GF-D8 (cell line): ENCODE measurements around the gene HNRNPD.
"Not testable (repeated sequence)": the region's sequence is repeated elsewhere in the genome, so short reads cannot be mapped to it uniquely, and the experiment has no call there.

Source experiments
- DNase-seq: peaks from one replicate; lab custom pipeline; 2025; lab: John Stamatoyannopoulos, UW

Gene HNRNPD

DNA sequence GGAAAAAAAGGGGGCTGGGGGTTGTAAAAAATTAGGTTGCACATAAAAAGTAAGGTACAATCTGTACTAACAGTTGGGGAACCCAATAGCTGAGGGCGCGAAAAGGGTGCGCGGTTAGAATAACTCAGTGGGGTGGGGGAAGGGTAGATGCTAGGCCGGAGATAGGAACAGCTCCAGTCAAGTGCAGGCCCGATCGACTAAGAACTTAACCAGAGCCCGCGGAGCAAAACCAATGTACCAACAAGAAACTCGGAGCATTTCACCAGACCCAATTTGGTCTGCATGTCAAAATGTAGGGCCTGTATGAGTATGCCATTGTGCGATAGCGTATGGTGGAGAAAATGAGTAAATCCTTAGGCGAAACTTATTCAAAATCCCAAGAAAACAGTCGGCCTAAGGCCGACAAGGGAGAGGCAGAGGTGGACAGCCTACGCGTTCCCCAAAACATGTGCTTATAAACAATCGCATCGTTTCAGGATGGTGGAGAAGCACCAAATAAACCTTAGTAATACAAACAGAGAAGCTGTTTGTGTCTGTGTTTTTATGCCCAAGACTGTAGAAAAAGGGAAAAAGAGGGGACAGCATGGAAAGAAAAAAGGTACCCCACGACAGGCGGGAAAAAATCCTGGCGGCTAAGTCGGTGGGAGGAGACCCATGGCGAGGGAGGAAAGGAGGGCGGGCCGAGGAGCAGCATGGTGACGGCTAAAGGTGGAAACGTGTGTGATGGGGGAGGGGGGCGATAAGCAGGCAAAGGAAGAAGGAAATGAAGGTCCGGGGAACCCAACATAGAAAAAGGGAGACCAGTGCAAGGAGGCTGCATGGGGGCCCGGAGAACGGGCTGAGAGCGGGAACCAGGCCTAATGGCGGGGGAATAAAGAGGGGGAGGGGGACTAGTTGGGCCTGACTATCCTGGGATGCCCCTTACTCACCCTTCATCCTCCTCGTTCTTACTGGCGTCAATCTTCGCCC, 990 bp downstream of the HNRNPD start:
- DNase-seq: peak; percentile 59

DNA sequence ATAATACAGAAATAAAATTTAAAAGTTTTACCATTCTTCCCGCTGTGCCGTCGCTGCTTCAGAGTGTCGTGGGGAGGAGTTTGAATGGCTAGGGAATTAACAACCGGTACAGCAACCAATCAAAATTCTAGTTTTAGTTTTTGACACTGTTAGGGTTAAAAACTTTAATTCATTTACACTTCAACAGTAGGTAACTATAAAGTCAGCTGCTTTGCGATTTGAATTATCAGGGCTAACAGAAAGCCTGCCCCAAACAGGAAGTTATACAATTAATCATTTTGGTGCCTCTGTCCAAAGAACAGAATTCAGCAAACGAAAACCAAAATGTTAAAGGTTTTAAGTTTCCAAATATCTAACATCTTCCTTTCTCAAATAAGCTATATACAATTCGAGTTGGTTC, 2.3 kb downstream of the HNRNPD start:
- no peak for DNase-seq

DNA sequence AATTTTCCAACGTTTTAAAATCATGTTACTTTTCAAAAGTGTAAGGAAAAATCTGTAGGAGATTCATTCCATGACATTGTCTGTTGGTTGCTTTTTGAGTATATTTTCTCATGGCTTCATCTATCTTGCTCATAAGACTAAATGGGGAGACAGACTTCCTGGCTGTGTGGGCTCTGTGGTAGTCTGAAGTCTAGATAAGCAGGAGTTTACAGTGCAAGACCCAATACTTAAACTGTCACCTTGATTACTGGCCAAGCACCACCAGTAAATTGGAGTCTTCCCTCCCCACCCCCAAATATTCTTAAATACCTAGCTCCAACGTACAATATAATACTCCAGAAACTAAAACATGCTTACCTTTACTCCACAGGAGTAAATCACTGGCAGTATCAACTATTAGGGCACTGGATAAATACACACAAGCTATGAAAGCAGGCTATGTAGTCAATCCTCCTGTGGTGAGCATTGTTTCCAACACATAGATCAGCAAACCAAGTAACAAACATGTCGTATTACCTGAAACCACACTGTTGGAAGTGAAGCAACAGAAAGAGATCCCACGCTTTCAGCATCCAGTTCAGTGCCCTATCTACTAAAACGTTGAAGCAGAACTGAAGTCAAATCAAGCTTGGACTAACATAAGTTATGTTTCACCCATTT, 6.2 kb downstream of the HNRNPD start:
- DNase-seq: no peak

DNA sequence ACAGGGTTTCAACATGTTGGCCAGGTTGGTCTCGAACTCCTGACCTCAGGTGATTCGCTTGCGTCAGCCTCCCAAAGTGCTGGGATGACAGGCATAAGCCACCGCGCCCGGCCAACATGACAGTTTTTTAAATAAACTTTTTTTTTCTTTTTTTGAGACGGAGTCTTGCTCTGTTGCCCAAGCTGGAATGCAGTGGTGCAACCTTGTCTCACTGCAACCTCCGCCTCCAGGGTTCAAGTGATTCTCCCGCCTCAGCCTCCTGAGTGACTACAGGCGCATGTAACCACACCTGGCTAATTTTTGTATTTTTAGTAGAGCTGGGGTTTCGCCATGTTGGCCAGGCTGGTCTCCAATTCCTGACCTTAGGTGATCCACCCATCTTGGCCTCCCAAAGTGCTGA, 7.4 kb downstream of the HNRNPD start:
- DNase-seq: not testable (repeated sequence)

- no peak for DNase-seq
Measured at GRCh38 chr4:82363896-82364487, 9.8 kb downstream of the HNRNPD start.

DNA sequence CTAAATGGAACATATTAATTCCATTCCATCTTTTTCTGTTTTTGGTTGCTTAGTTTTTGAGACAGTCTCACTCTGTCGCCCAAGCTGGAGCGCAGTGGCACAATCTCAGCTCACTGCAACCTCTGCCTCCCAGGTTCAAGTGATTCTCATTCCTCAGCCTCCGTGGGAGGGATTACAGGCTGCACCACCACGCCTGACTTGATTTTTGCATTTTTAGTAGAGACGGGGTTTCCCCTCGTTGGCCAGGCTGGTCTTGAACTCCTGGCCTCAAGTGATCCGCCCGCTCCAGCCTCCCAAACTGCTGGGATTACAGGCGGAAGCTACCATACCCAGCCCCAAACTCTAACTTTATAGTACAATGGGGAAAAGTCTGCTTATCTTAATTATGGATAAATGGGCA, 11.2 kb downstream of the HNRNPD start:
- no peak for DNase-seq

DNA sequence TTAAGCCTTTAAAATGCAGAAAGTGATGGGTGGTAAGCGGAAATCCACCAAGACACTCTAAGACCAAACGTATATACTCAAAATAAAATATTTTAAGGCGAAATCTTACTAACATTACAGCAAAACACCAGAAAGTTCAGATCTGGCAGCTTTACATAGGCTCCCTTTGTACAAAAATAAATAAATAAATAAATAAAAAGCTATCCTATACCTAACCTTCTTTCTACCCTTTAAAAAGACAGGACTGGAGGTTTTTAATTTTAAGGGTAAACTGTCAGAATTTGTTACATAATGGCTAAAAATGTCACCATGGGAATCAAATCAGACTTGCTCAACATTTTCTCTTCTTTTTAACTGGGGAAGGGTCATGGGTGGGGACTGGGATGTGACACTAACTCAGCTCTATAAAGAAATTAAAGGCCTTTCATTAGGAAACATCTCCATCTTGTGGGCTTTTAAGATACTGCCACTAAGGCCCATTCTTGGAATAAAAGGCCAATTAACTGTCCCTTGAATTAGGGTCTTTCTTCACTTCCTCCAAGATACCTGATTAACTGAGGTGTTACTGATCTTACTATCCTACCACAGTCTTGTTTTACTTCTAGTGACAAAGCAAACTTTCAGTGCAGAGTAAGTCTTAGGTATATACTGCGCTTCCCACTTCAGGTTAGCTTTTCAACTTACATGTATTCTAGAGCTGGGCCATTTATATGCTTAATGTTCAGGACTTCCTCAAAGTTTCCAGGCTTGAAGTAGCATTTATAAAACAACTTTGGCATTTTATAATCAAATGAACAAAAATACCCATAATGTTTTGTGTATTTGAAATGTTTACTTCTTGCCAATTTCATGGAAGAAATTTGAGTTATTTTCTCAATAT, 13.3 kb downstream of the HNRNPD start:
- DNase-seq: peak; percentile 16

- no peak for DNase-seq
Measured at GRCh38 chr4:82358847-82359246, 14.9 kb downstream of the HNRNPD start.

DNA sequence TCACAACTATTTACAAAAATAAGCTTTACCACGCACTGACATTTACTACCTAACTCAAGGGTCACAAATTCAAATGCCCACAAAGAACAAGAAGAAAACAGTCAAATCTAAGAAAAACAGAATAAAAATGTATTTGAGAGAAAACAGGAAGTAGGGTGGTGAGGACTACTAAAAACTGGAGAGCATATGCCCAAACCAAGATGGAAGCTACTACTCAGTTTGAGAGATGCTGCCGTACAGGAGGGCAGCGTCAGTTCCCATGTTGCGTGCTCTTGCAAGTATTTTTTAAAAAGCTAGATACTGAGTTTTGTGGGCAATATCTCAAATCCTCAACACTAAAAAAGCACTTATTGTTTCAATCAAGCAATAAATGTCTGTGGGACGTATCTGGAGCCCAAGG, 16.2 kb downstream of the HNRNPD start:
- no peak for DNase-seq

- no peak for DNase-seq
Measured at GRCh38 chr4:82354788-82355187, 19.0 kb downstream of the HNRNPD start.

DNA sequence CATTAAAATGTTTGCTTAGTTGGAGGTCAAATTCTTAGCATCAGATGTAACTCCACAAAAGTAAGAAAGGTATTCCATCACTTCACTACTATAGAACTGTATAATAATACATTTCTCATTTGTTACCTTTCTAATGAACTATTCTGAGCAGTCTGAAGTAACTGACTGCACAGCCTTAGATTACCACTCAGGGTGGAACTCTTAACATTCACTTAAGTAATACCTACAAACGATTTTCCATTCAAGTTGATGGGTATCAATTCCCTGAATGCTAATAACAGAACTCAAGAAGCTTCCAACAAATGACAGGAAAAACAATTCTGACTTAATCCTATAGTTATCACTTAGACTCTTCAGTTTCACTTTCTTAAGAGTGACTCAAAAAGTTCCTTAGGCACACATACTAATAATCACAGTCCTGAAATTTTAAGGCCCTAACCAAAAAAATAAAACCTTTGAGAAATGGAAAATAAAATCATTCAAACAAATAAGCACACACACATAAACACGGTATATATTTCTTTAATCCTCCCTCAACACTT, 20.9 kb downstream of the HNRNPD start:
- DNase-seq: no peak

GRCh38 chr4:82352118-82352824, 21.5 kb downstream of the HNRNPD start:
- DNase-seq: no peak

GRCh38 chr4:82346126-82346525, 27.7 kb downstream of the HNRNPD start:
- no peak for DNase-seq

GRCh38 chr4:82335043-82335442, 38.7 kb downstream of the HNRNPD start:
- no peak for DNase-seq

- DNase-seq: not testable (repeated sequence)
Measured at GRCh38 chr4:82333641-82334040, 40.1 kb downstream of the HNRNPD start.

- no peak for DNase-seq
Measured at GRCh38 chr4:82331814-82332213, 42.0 kb downstream of the HNRNPD start.

DNA sequence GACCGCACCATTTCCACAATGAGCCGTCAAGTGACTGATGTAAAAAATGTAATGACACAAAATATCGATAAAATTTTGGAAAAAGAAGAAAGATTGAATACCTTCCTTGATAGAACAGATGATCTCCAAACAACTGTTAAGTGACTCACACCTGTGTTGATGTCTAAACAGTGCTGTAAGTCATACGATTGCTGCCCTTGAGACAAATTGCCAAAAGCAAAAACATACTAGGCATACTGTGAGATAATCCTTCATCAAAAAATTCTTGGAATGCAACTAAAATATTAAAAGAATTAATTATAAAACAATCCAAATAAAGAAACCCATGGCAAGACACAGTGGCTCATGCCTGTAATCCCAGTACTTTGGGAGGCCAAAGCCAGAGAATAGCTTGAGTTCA, 53.4 kb downstream of the HNRNPD start:
- DNase-seq: no peak

- not testable (repeated sequence) for DNase-seq
Measured at GRCh38 chr4:82303063-82303462, 70.7 kb downstream of the HNRNPD start.
